SK-N-SH (cell line): ENCODE measurements around the gene MAPK12. TPM values are rescaled to one million over a fixed set of nuclear protein-coding genes. Genes with fewer than 3 reads are reported as not detected.

ENCODE experiments used
- CTCF ChIA-PET: fragments of 300-600, 350-600 bp; formaldehyde crosslinking; extraction: SDS; loops from one replicate; lab custom pipeline; 2021; lab: Yijun Ruan, JAX
- POLR2A ChIA-PET: fragments of 350-600 bp; sonication (Branson Sonifier 250); formaldehyde crosslinking; extraction: SDS; loops from one replicate; lab custom pipeline; 2020; ENCODE audit warnings: antibody characterized with exemption, inconsistent platforms; lab: Yijun Ruan, JAX
- DNase-seq: peaks from one replicate; pipeline ENCODE4 v3.0.0; 2012
- H2AFZ ChIP-seq: fragments of 200-600 bp; sonication (generic); 2 replicates; pipeline ENCODE4 v1.8.1; 2016; ENCODE audit warnings: antibody characterized with exemption, mild to moderate bottlenecking, low read depth
- H3F3A ChIP-seq: fragments of 200-600 bp; sonication (generic); replicated peaks from 2 replicates; pipeline ENCODE3; 2016; ENCODE audit warnings: antibody characterized with exemption, mild to moderate bottlenecking; ENCODE audit not compliant: insufficient read depth
- H3K27ac ChIP-seq, 2 experiments: fragments of 200-500 bp in 1 of 2; fragments of 200-600 bp in 1 of 2; sonication (Bioruptor generic) in 1 of 2; sonication (generic), shearing (Covaris generic) in 1 of 2; 2 replicates each; pipeline versions ENCODE4 v1.5.1 to v1.6.1; 2014 to 2016; ENCODE audit warnings: low read depth in 2 of 2, inconsistent platforms in 1 of 2, low read length in 1 of 2, mild to moderate bottlenecking in 1 of 2, mixed read lengths in 1 of 2
- H3K27me3 ChIP-seq: fragments of 200-600 bp; sonication (generic), shearing (Covaris generic); 2 replicates; pipeline ENCODE4 v1.6.1; 2016; ENCODE audit warnings: mixed run types; ENCODE audit not compliant: insufficient read depth
- H3K36me3 ChIP-seq, 2 experiments: fragments of 200-500 bp in 1 of 2; fragments of 200-600 bp in 1 of 2; sonication (Bioruptor generic) in 1 of 2; sonication (generic) in 1 of 2; replicated peaks in 1 of 2; 2 replicates each; pipeline versions ENCODE3 to v1.5.1; 2014 to 2016; ENCODE audit warnings: low read length in 1 of 2, mild to moderate bottlenecking in 1 of 2; ENCODE audit not compliant: insufficient read depth in 2 of 2, control insufficient read depth in 1 of 2
- H3K4me1 ChIP-seq, 2 experiments: fragments of 200-500 bp in 1 of 2; fragments of 200-600 bp in 1 of 2; sonication (Bioruptor generic) in 1 of 2; sonication (generic), shearing (Covaris generic) in 1 of 2; 2 replicates each; pipeline versions ENCODE4 v1.5.1 to v1.6.1; 2014 to 2016; ENCODE audit warnings: low read depth in 1 of 2, low read length in 1 of 2, mixed run types in 1 of 2; ENCODE audit not compliant: insufficient read depth in 2 of 2, control insufficient read depth in 1 of 2
- H3K4me2 ChIP-seq: fragments of 200-600 bp; sonication (generic), shearing (Covaris generic); 2 replicates; pipeline ENCODE4 v1.6.1; 2017; ENCODE audit warnings: mixed run types
- H3K4me3 ChIP-seq, 2 experiments: fragments of 200-500 bp in 1 of 2; fragments of 200-600 bp in 1 of 2; sonication (Bioruptor generic) in 1 of 2; sonication (generic), shearing (Covaris generic) in 1 of 2; 2 replicates each; pipeline versions ENCODE4 v1.5.1 to v1.8.1; 2014 to 2016; ENCODE audit warnings: low read depth in 2 of 2, inconsistent platforms in 1 of 2, low read length in 1 of 2, mild to moderate bottlenecking in 1 of 2, mixed read lengths in 1 of 2, moderate library complexity in 1 of 2
- H3K79me2 ChIP-seq: fragments of 200-600 bp; sonication (generic); 2 replicates; pipeline ENCODE4 v1.8.1; 2017; ENCODE audit warnings: mild to moderate bottlenecking; ENCODE audit not compliant: insufficient read depth
- H3K9ac ChIP-seq: fragments of 200-600 bp; sonication (generic); 2 replicates; pipeline ENCODE4 v1.6.1; 2017; ENCODE audit warnings: mixed run types
- H3K9me2 ChIP-seq: fragments of 200-600 bp; sonication (generic); 2 replicates; pipeline ENCODE4 v1.6.1; 2017; ENCODE audit warnings: mixed run types
- H3K9me3 ChIP-seq: fragments of 200-600 bp; sonication (generic); 2 replicates; pipeline ENCODE4 v1.6.1; 2017; ENCODE audit warnings: mixed run types, mild to moderate bottlenecking, moderate library complexity
- H4K20me1 ChIP-seq: fragments of 200-600 bp; sonication (generic); 2 replicates; pipeline ENCODE4 v1.6.1; 2017; ENCODE audit warnings: mild to moderate bottlenecking, mixed run types; ENCODE audit not compliant: insufficient read depth
- CHD2 ChIP-seq: fragments of 150-350 bp; IDR thresholded peaks from 2 replicates; pipeline ENCODE4 v1.6.1; 2018; ENCODE audit warnings: low read length; ENCODE audit not compliant: partially characterized antibody
- ELF1 ChIP-seq: IDR thresholded peaks from 2 replicates; pipeline ENCODE4 v1.4.0; 2012
- FOSL2 ChIP-seq: IDR thresholded peaks from 2 replicates; pipeline ENCODE4 v1.4.0; 2012; ENCODE audit warnings: low read depth, mild to moderate bottlenecking, moderate library complexity, borderline replicate concordance
- FOXJ3 ChIP-seq: sonication (generic); formaldehyde crosslinking; IDR thresholded peaks from 2 replicates; pipeline ENCODE4 v1.5.1; 2020; ENCODE audit warnings: mild to moderate bottlenecking, missing genetic modification reagents
- FOXM1 ChIP-seq: IDR thresholded peaks from 2 replicates; pipeline ENCODE4 v1.4.0; 2012; ENCODE audit warnings: low read depth, mild to moderate bottlenecking
- GABPA ChIP-seq: IDR thresholded peaks from 2 replicates; pipeline ENCODE4 v1.4.0; 2012; ENCODE audit warnings: low read depth, mild to moderate bottlenecking
- JUND ChIP-seq: IDR thresholded peaks from 2 replicates; pipeline ENCODE4 v1.4.0; 2012
- MXI1 ChIP-seq: IDR thresholded peaks from 2 replicates; pipeline ENCODE4 v1.6.1; 2012; ENCODE audit warnings: mild to moderate bottlenecking, low read depth, low read length, improper control_type of control experiment
- NFIC ChIP-seq: IDR thresholded peaks from 2 replicates; pipeline ENCODE4 v1.4.0; 2012; ENCODE audit warnings: borderline replicate concordance
- POLR2AphosphoS5 ChIP-seq: IDR thresholded peaks from 2 replicates; pipeline ENCODE4 v1.6.1; 2012; ENCODE audit warnings: low read depth, low read length
- RCOR1 ChIP-seq: fragments of 150-350 bp; IDR thresholded peaks from 2 replicates; pipeline ENCODE4 v1.6.1; 2017; ENCODE audit warnings: antibody characterized with exemption, low read length
- SIN3A ChIP-seq: IDR thresholded peaks from 2 replicates; pipeline ENCODE4 v1.6.1; 2012; ENCODE audit warnings: low read depth, mild to moderate bottlenecking, low read length, moderate library complexity, borderline replicate concordance
- TAF1 ChIP-seq: IDR thresholded peaks from 2 replicates; pipeline ENCODE4 v1.6.1; 2012; ENCODE audit warnings: low read depth, mild to moderate bottlenecking, low read length, moderate library complexity, borderline replicate concordance
- TEAD4 ChIP-seq: IDR thresholded peaks from 2 replicates; pipeline ENCODE4 v1.4.0; 2012; ENCODE audit warnings: mild to moderate bottlenecking, borderline replicate concordance; ENCODE audit not compliant: insufficient read depth
- USF1 ChIP-seq: IDR thresholded peaks from 2 replicates; pipeline ENCODE4 v1.4.0; 2012; ENCODE audit warnings: low read depth, borderline replicate concordance
- WGBS: methylation state at CpG from one replicate; pipeline ENCODE4 v1.1.6; 2017; ENCODE audit warnings: low lambda C conversion rate; 5-methylcytosine and 5-hydroxymethylcytosine counted together
- polyA plus RNA-seq, 3 experiments: library from polyadenylated mRNA; depleted of rRNA; stranded (reverse); fragments of >200 nt; gene quantifications; 2 replicates each; pipeline ENCODE4 v1.2.3, GENCODE V29; 2012
- TF ChIP-seq, protein P1 (sequence below): IDR thresholded peaks from 2 replicates; pipeline ENCODE4; 2012
- TF ChIP-seq, protein P2 (sequence below): IDR thresholded peaks from 2 replicates; pipeline ENCODE4 v1.4.0; 2012; ENCODE audit warnings: low read depth, borderline replicate concordance
- TF ChIP-seq, protein P3 (sequence below): fragments of 150-350 bp; IDR thresholded peaks from 2 replicates; pipeline ENCODE4 v1.6.1; 2016; ENCODE audit warnings: mild to moderate bottlenecking, low read depth, low read length

Gene MAPK12
- polyA plus RNA-seq, 1 of the 3 experiments (the other 2 are of a cell fraction): 118 TPM

DNA sequence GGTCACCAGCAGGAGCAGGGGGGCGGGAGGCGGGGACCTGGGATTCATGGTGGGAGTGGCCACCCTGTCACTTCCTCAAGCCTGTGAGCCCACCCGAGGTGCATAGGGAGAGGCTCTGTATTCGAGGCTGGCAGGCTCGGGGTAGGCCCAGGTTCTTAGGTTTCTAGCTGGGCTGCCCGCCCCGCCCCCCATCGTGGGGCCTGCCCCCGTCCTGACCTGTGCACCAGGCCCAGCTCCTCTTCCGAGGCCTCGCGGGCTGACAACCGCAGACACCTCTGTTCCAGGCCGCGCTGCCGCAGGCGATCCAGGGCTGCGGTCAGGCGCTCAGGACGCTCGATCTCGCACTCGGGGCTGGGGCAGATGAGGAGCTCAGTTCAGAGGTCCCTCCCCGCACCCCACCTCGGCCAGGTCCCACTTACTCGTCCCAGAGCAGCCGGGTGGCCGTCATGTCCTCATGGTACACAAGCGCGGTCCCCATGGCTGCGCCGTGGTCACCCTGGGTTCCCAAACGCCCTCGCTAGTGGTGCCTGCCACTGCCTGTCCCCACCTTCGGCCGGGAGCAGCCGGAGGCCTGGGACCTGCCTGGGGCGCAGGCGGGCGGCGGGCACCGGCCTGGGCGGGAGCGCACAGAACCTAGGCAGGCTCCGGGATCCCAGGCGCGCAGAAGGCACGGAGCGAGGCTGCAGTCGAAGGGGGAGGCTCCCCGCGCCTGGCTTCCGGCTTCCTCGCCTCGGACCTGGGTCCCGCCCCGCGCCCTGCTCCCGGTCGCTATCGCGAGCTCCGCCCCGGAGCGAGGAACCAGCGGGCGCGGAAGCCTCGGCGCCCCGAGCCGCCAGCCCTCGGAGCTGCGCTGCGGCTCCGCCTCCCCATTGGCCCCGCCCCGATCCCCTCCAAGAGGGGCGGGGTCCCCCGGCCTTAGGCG lies 10.7 kb downstream of the MAPK12 start, which contains the start of gene HDAC10:
HDAC10 (minus strand) TSS at position 711 of the 922 bp plus-strand sequence; CDS start at position 478, 233 bp downstream.
- peaks cover 6 to 54% of the 10 kb centered on the region in 2 experiments; a peak in 2 of 4 replicates for H3K4me1 ChIP-seq
- peak; percentile 94 for DNase-seq
- H3K27ac ChIP-seq: peak within 1 kb of the TSS; percentile 62 to 86
- H3K4me3 ChIP-seq: peak within 1 kb of the TSS; percentile 80 to 89
- no peaks in the 10 kb centered on the region for H3K27me3 ChIP-seq
- peaks cover 31% of the 10 kb centered on the region for H3F3A ChIP-seq
- H3K36me3 ChIP-seq: peaks cover 5 to 31% of the 10 kb centered on the region in 2 experiments
- no peak for TF ChIP-seq FOXJ3 (CRISPR knock-in tag)
- TF ChIP-seq POLR2AphosphoS5: peak; percentile 29
- TF ChIP-seq ELF1: peak; percentile 78; the same call in 1 of the 2 replicates
- TF ChIP-seq GABPA: peak; percentile 52
- no peak for TF ChIP-seq USF1
- no peak; the same call in 1 of the 2 replicates for TF ChIP-seq FOSL2
- no peak for TF ChIP-seq RCOR1
- TF ChIP-seq SIN3A: peak; percentile 53; the same call in 1 of the 2 replicates
- no peak for TF ChIP-seq FOXM1
- TF ChIP-seq TAF1: peak; percentile 43; the same call in 1 of the 2 replicates
- TF ChIP-seq, protein P1, sequence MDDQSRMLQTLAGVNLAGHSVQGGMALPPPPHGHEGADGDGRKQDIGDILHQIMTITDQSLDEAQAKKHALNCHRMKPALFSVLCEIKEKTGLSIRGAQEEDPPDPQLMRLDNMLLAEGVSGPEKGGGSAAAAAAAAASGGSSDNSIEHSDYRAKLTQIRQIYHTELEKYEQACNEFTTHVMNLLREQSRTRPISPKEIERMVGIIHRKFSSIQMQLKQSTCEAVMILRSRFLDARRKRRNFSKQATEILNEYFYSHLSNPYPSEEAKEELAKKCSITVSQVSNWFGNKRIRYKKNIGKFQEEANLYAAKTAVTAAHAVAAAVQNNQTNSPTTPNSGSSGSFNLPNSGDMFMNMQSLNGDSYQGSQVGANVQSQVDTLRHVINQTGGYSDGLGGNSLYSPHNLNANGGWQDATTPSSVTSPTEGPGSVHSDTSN: peak; percentile 37
- TF ChIP-seq TEAD4: no peak
- 0 out of 2 replicates have a peak, but pooled peaks have one; percentile 3 for TF ChIP-seq MXI1
- TF ChIP-seq, protein P2, sequence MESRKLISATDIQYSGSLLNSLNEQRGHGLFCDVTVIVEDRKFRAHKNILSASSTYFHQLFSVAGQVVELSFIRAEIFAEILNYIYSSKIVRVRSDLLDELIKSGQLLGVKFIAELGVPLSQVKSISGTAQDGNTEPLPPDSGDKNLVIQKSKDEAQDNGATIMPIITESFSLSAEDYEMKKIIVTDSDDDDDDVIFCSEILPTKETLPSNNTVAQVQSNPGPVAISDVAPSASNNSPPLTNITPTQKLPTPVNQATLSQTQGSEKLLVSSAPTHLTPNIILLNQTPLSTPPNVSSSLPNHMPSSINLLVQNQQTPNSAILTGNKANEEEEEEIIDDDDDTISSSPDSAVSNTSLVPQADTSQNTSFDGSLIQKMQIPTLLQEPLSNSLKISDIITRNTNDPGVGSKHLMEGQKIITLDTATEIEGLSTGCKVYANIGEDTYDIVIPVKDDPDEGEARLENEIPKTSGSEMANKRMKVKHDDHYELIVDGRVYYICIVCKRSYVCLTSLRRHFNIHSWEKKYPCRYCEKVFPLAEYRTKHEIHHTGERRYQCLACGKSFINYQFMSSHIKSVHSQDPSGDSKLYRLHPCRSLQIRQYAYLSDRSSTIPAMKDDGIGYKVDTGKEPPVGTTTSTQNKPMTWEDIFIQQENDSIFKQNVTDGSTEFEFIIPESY: peak; percentile 93
- TF ChIP-seq, protein P3, sequence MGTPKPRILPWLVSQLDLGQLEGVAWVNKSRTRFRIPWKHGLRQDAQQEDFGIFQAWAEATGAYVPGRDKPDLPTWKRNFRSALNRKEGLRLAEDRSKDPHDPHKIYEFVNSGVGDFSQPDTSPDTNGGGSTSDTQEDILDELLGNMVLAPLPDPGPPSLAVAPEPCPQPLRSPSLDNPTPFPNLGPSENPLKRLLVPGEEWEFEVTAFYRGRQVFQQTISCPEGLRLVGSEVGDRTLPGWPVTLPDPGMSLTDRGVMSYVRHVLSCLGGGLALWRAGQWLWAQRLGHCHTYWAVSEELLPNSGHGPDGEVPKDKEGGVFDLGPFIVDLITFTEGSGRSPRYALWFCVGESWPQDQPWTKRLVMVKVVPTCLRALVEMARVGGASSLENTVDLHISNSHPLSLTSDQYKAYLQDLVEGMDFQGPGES: no peak
- peak; percentile 98 for TF ChIP-seq CHD2
- 0 out of 2 replicates have a peak, but pooled peaks have one; percentile 11 for TF ChIP-seq JUND
- no peak for TF ChIP-seq NFIC
- H3K9ac ChIP-seq: peak within 1 kb of the TSS; percentile 92
- no peaks in the 10 kb centered on the region for H3K9me2 ChIP-seq
- H3K9me3 ChIP-seq: no peaks in the 10 kb centered on the region
- CTCF ChIA-PET: interaction anchor here (0.6 to 4.3 kb wide), 19 partner anchors 9 to 434 kb away, joined by 3 to 72 read pairs (median 4); partner anchors contain the start of genes DENND6B, MAPK11, MAPK12 and SCO2
- 0 out of 2 replicates have a peak, but pooled peaks cover 7% of the 10 kb centered on the region for H4K20me1 ChIP-seq
- peak within 1 kb of the TSS; percentile 99 for H3K4me2 ChIP-seq
- no peak within 1 kb of the TSS for H2AFZ ChIP-seq
- POLR2A ChIA-PET: interaction anchor here (0.9 to 2.1 kb wide), 3 partner anchors 10 to 19 kb away, joined by 4 to 10 read pairs (median 4); no protein-coding TSS in a partner anchor
- WGBS: 10% methylated on average over 9 of the region's 81 CpGs
- H3K79me2 ChIP-seq: peaks cover 26% of the 10 kb centered on the region; the same call in 1 of the 2 replicates
